ENCODE data around the gene ANAPC13. TPM values are rescaled to one million over a fixed set of nuclear protein-coding genes. Genes with fewer than 3 reads are reported as not detected.

The ANAPC13 gene
- total RNA-seq, 1 donor from 2014 or later = 45.3 TPM

- TF ChIP-seq CTCF (IDR thresholded peaks at IDR 0.05; ENCODE audit: insufficient read depth, low read length, severe bottlenecking) = no peak
- H3K4me3 ChIP-seq (ENCODE audit: low read depth, low read length) = no peak overlapping the region
- no peaks in the 10 kb centered on the region for H3K36me3 ChIP-seq (ENCODE audit: control insufficient read depth, insufficient read depth, low read length)
- no peaks in the 10 kb centered on the region for H3K27me3 ChIP-seq (ENCODE audit: control insufficient read depth, insufficient read depth, low read length)
- DNase-seq (ENCODE audit: low read depth) (no peak), FAIRE-seq (no peak)
These were observed 26.2 kb downstream of the ANAPC13 start for GRCh38 chr3:134459562-134459961.

- no peaks in the 10 kb centered on the region for H3K36me3 ChIP-seq (ENCODE audit: control insufficient read depth, insufficient read depth, low read length)
- no peak overlapping the region for H3K4me3 ChIP-seq (ENCODE audit: low read depth, low read length)
- TF ChIP-seq CTCF (IDR thresholded peaks at IDR 0.05; ENCODE audit: insufficient read depth, low read length, severe bottlenecking) = no peak
- H3K27me3 ChIP-seq (ENCODE audit: control insufficient read depth, insufficient read depth, low read length) = no peaks in the 10 kb centered on the region
- no peak for FAIRE-seq
- DNase-seq (ENCODE audit: low read depth) = no peak
These were observed 27.3 kb downstream of the ANAPC13 start for GRCh38 chr3:134458406-134458945.

- no peak for DNase-seq (ENCODE audit: low read depth)
- H3K4me3 ChIP-seq (ENCODE audit: low read depth, low read length) = no peak overlapping the region
- H3K27me3 ChIP-seq (ENCODE audit: control insufficient read depth, insufficient read depth, low read length) = no peaks in the 10 kb centered on the region
- FAIRE-seq = no peak
- TF ChIP-seq CTCF (IDR thresholded peaks at IDR 0.05; ENCODE audit: insufficient read depth, low read length, severe bottlenecking) = no peak
- no peaks in the 10 kb centered on the region for H3K36me3 ChIP-seq (ENCODE audit: control insufficient read depth, insufficient read depth, low read length)
These were observed 28.3 kb downstream of the ANAPC13 start for GRCh38 chr3:134457376-134458074.

GRCh38 chr3:134453631-134454030 is 32.2 kb downstream of the ANAPC13 start:
- H3K36me3 ChIP-seq (ENCODE audit: control insufficient read depth, insufficient read depth, low read length) = no peaks in the 10 kb centered on the region
- no peak overlapping the region for H3K4me3 ChIP-seq (ENCODE audit: low read depth, low read length)
- FAIRE-seq = no peak
- TF ChIP-seq CTCF (IDR thresholded peaks at IDR 0.05; ENCODE audit: insufficient read depth, low read length, severe bottlenecking) = no peak
- no peaks in the 10 kb centered on the region for H3K27me3 ChIP-seq (ENCODE audit: control insufficient read depth, insufficient read depth, low read length)
- DNase-seq (ENCODE audit: low read depth) = no peak

GRCh38 chr3:134449951-134450350 is 35.8 kb downstream of the ANAPC13 start:
- TF ChIP-seq CTCF (IDR thresholded peaks at IDR 0.05; ENCODE audit: insufficient read depth, low read length, severe bottlenecking) = no peak
- no peak for DNase-seq (ENCODE audit: low read depth)
- H3K27me3 ChIP-seq (ENCODE audit: control insufficient read depth, insufficient read depth, low read length) = no peaks in the 10 kb centered on the region
- H3K4me3 ChIP-seq (ENCODE audit: low read depth, low read length) = no peak overlapping the region
- no peaks in the 10 kb centered on the region for H3K36me3 ChIP-seq (ENCODE audit: control insufficient read depth, insufficient read depth, low read length)
- no peak for FAIRE-seq

GRCh38 chr3:134449277-134449676 is 36.5 kb downstream of the ANAPC13 start:
- FAIRE-seq (no peak), DNase-seq (ENCODE audit: low read depth) (peak; percentile 60)
- no peaks in the 10 kb centered on the region for H3K36me3 ChIP-seq (ENCODE audit: control insufficient read depth, insufficient read depth, low read length)
- no peaks in the 10 kb centered on the region for H3K27me3 ChIP-seq (ENCODE audit: control insufficient read depth, insufficient read depth, low read length)
- TF ChIP-seq CTCF (IDR thresholded peaks at IDR 0.05; ENCODE audit: insufficient read depth, low read length, severe bottlenecking) = peak; percentile 88
- no peak overlapping the region for H3K4me3 ChIP-seq (ENCODE audit: low read depth, low read length)

Data from bronchial epithelial cell (primary cell).